GM12878 (cell line): ENCODE data around the gene RUNX3. TPM values are rescaled to one million over a fixed set of nuclear protein-coding genes. Genes with fewer than 3 reads are reported as not detected.

Experiments
- ATAC-seq: fragments of 200-7000 bp; cut with Tn5 transposase; 3 replicates; pipeline ENCODE4 v1.9.1; 2020; ENCODE audit warnings: mild to moderate bottlenecking, moderate library complexity
- BruUV-seq: library from RNA; stranded (reverse); fragments of 400-500 nt; replicated peaks from 2 replicates; lab custom pipeline; 2021; lab: Mats Ljungman, UMichigan
- CTCF ChIA-PET: fragments of 300-600 bp; sonication (Branson Sonifier 250); formaldehyde crosslinking; extraction: SDS; loops from one replicate; lab custom pipeline; 2021; ENCODE audit warnings: inconsistent platforms; lab: Yijun Ruan, JAX
- POLR2A ChIA-PET: fragments of 350-600 bp; formaldehyde crosslinking; extraction: SDS; loops from one replicate; lab custom pipeline; 2021; ENCODE audit warnings: inconsistent platforms; lab: Charles Lee
- RAD21 ChIA-PET: fragments of 300-600 bp; sonication (Branson Sonifier 250); formaldehyde crosslinking; loops from one replicate; lab custom pipeline; 2023; ENCODE audit warnings: antibody characterized with exemption; ENCODE audit not compliant: unreplicated experiment; lab: Charles Lee
- SMC1A ChIA-PET: fragments of 300-600 bp; sonication (Branson Sonifier 250); formaldehyde crosslinking; loops from one replicate; lab custom pipeline; 2023; ENCODE audit not compliant: unreplicated experiment, uncharacterized antibody; lab: Charles Lee
- DNase-seq: peaks from one replicate; pipeline ENCODE4 v3.0.0-alpha.2; 2011; ENCODE audit warnings: low read depth, low spot score
- FAIRE-seq: peaks from 3 replicates; lab custom pipeline; 2011; peaks lifted over from hg19 to GRCh38; lab: Jason Lieb, UNC
- H2AFZ ChIP-seq: 2 replicates; pipeline ENCODE4 v1.6.0; 2011; ENCODE audit warnings: low read depth, low read length, control low read depth; ENCODE audit not compliant: control insufficient read depth
- H3K27ac ChIP-seq: 2 replicates; pipeline ENCODE4 v1.5.1; 2011; ENCODE audit warnings: control low read depth; ENCODE audit not compliant: control insufficient read depth, insufficient read depth
- H3K27me3 ChIP-seq, 2 experiments: replicated peaks in 1 of 2; 2 replicates each; pipeline versions ENCODE4 v1.6.0 to v1.6.1; 2011; ENCODE audit warnings: low read length in 1 of 2; ENCODE audit not compliant: control insufficient read depth in 2 of 2, insufficient read depth in 2 of 2
- H3K36me3 ChIP-seq, 2 experiments: 2 replicates each; pipeline ENCODE4 v1.5.1; 2011; ENCODE audit warnings: low read length in 1 of 2; ENCODE audit not compliant: control insufficient read depth in 2 of 2, insufficient read depth in 2 of 2
- H3K4me1 ChIP-seq: 2 replicates; pipeline ENCODE4 v1.6.1; 2011; ENCODE audit warnings: mild to moderate bottlenecking, low read length, moderate library complexity, mixed read lengths; ENCODE audit not compliant: control insufficient read depth, insufficient read depth
- H3K4me2 ChIP-seq: 2 replicates; pipeline ENCODE4 v1.6.0; 2011; ENCODE audit warnings: control low read depth; ENCODE audit not compliant: control insufficient read depth, insufficient read depth
- H3K4me3 ChIP-seq: fragments of 200-600 bp; sonication (generic); 2 replicates; pipeline ENCODE4 v1.5.1; 2016
- H3K79me2 ChIP-seq: 2 replicates; pipeline ENCODE4 v1.6.0; 2011; ENCODE audit warnings: low read length; ENCODE audit not compliant: control insufficient read depth, insufficient read depth
- H3K9ac ChIP-seq: 2 replicates; pipeline ENCODE4 v1.8.0; 2011; ENCODE audit warnings: low read length, control low read depth, mixed read lengths; ENCODE audit not compliant: control insufficient read depth, insufficient read depth
- H3K9me3 ChIP-seq: replicated peaks from 3 replicates; pipeline ENCODE4 v1.5.1; 2011; ENCODE audit warnings: mild to moderate bottlenecking, low read length; ENCODE audit not compliant: control insufficient read depth, insufficient read depth
- H4K20me1 ChIP-seq: 2 replicates; pipeline ENCODE4 v1.6.0; 2011; ENCODE audit not compliant: control insufficient read depth, insufficient read depth
- BRCA1 ChIP-seq: IDR thresholded peaks from 2 replicates; pipeline ENCODE4 v1.6.1; 2011; ENCODE audit warnings: low read depth, low read length, improper control_type of control experiment
- CBX5 ChIP-seq: sonication (generic); IDR thresholded peaks from 2 replicates; pipeline ENCODE4 v1.6.1; 2016; ENCODE audit warnings: low read depth, moderate library complexity, mild to moderate bottlenecking, inconsistent platforms
- CHD1 ChIP-seq: IDR thresholded peaks from 2 replicates; pipeline ENCODE4 v1.6.1; 2012; ENCODE audit warnings: low read depth, low read length, improper control_type of control experiment
- CREB1 ChIP-seq: IDR thresholded peaks from 2 replicates; pipeline ENCODE4 v1.6.1; 2012; ENCODE audit warnings: low read depth, mild to moderate bottlenecking, inconsistent platforms
- NRF1 ChIP-seq: conservative IDR thresholded peaks from 2 replicates; pipeline ENCODE4 v1.6.1; 2011; ENCODE audit warnings: mild to moderate bottlenecking, low read depth, low read length, improper control_type of control experiment
- PML ChIP-seq: IDR thresholded peaks from 2 replicates; pipeline ENCODE4 v1.6.1; 2012; ENCODE audit warnings: low read length, inconsistent platforms
- POLR2A ChIP-seq: IDR thresholded peaks from 2 replicates; pipeline ENCODE4 v1.6.1; 2011; ENCODE audit warnings: low read depth, mild to moderate bottlenecking, low read length
- SUZ12 ChIP-seq: fragments of 200-600 bp; sonication (generic); IDR thresholded peaks from one replicate; pipeline ENCODE4 v1.6.1; 2018; ENCODE audit warnings: antibody characterized with exemption, mild to moderate bottlenecking; ENCODE audit not compliant: unreplicated experiment
- WGBS: methylation state at CpG from one replicate; pipeline ENCODE4 v1.1.6; 2016; ENCODE audit warnings: low lambda C conversion rate; ENCODE audit not compliant: insufficient replicate concordance, insufficient coverage; ENCODE audit errors: missing lambda C conversion rate; 5-methylcytosine and 5-hydroxymethylcytosine counted together
- in situ Hi-C: fragments of 300-500 bp; cut with MboI; formaldehyde crosslinking; loops from 9 replicates; pipeline ENCODE4 v1.14.3; 2018; ENCODE audit warnings: mixed read lengths
- intact Hi-C: fragments of 100-400 bp; cut with micrococcal nuclease; formaldehyde crosslinking; loops from one replicate; pipeline ENCODE4 v1.14.2; 2022; ENCODE audit not compliant: unreplicated experiment
- polyA plus RNA-seq, 11 experiments: library from polyadenylated mRNA; depleted of rRNA in 4 of 11; unstranded in 6 of 11; stranded (reverse) in 5 of 11; fragments of >200 nt; fragmentation: Nextera tagmentation in 4 of 11; fragmentation: Illumina TruSeq in 1 of 11; extraction: Ambion mirVana in 4 of 11; extraction: Trizol in 1 of 11; gene quantifications; 1 replicate in 1 of 11; 2 replicates in 10 of 11; pipeline versions ENCODE4 v1.2.1 to v1.2.3, GENCODE V29; 2011 to 2016; ENCODE audit warnings: inconsistent platforms in 2 of 11, missing spikeins in 2 of 11, low read depth in 1 of 11
- total RNA-seq, 4 experiments: library from RNA; depleted of rRNA in 3 of 4; stranded (reverse); fragments of >200 nt in 3 of 4; fragmentation: Illumina TruSeq in 1 of 4; extraction: Trizol in 1 of 4; gene quantifications; 2 replicates each; pipeline versions ENCODE4 v1.2.1 to v1.2.3, GENCODE V29; 2013 to 2021
- TF ChIP-seq, protein P1 (sequence below): fragments of 450-650 bp; formaldehyde crosslinking; IDR thresholded peaks from 2 replicates; pipeline ENCODE4 v1.4.0; 2020; ENCODE audit warnings: mild to moderate bottlenecking, moderate library complexity
- TF ChIP-seq, protein P2 (sequence below): IDR thresholded peaks from 2 replicates; pipeline ENCODE4 v1.6.1; 2012; ENCODE audit warnings: low read depth, low read length, improper control_type of control experiment
- TF ChIP-seq, protein P3 (sequence below): IDR thresholded peaks from 2 replicates; pipeline ENCODE4 v1.6.1; 2012; ENCODE audit warnings: mild to moderate bottlenecking, low read depth, low read length
- TF ChIP-seq, protein P4 (sequence below): fragments of 450-650 bp; IDR thresholded peaks from 2 replicates; pipeline ENCODE4 v1.6.1; 2016; ENCODE audit warnings: mild to moderate bottlenecking
- TF ChIP-seq, protein P5 (sequence below): IDR thresholded peaks from 2 replicates; pipeline ENCODE4 v1.6.1; 2011; ENCODE audit warnings: mild to moderate bottlenecking, low read depth, low read length, moderate library complexity; ENCODE audit not compliant: insufficient replicate concordance

The RUNX3 gene
- total and polyA plus RNA-seq, 10 of the 15 experiments (the other 5 are each of a cell fraction or from before 2014, with no cell fraction given), result 19.0 to 151 (median 31.4) TPM

DNA sequence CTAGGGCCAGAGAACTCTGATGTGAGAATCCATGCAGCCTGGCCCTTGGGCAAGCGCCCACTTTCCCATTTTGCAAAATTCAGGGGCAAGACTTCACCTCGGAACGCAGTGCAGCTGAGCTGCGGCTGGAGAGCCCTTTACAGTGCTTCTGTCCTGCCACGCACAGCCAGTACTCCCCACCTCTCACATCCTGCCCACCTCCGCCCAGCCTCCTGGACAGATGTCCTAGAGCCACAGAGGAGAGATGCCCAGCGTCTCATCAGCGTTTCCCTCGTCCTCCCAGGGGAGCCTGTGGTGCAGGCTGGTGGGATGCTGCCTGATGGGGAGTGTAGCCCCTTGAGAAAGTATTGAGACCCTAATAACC is 29.6 kb downstream of the RUNX3 start:
- no TSS peak for BruUV-seq
- H3K4me3 ChIP-seq, result no peak overlapping the region
- ChIA-PET POLR2A (interaction anchor here (0.6 to 1.4 kb wide), 12 partner anchors 18 to 283 kb away, joined by 3 to 7 read pairs (median 4); no protein-coding TSS in a partner anchor), CTCF (interaction anchor here (0.6 to 8.0 kb wide), 7 partner anchors 9 to 556 kb away, joined by 4 to 133 read pairs (median 4); partner anchors contain the start of gene SYF2), SMC1A (interaction anchor here (0.6 to 6.5 kb wide), 8 partner anchors 26 to 305 kb away, joined by 3 to 69 read pairs (median 4); no protein-coding TSS in a partner anchor), RAD21 (interaction anchor here (0.6 to 4.2 kb wide), 8 partner anchors 20 to 247 kb away, joined by 3 to 42 read pairs (median 5); partner anchors contain the start of gene RUNX3)
- FAIRE-seq, result no peak
- no peak overlapping the region for H3K4me2 ChIP-seq
- 11% methylated on average over 9 of the region's 9 CpGs for whole genome bisulfite sequencing
- peaks cover 12 to 46% of the 10 kb centered on the region in 2 experiments; a peak in 3 of 4 replicates for H3K36me3 ChIP-seq
- in situ Hi-C loops, result no loop called here
- DNase-seq, result no peak
- no peaks in the 10 kb centered on the region for H3K27me3 ChIP-seq
- no peak overlapping the region for H3K9ac ChIP-seq
- no peak overlapping the region for H2AFZ ChIP-seq
- H4K20me1 ChIP-seq, result 0 out of 2 replicates have a peak, but pooled peaks cover 7% of the 10 kb centered on the region
- no peak for ATAC-seq
- no peak overlapping the region for H3K27ac ChIP-seq
- H3K4me1 ChIP-seq, result peaks cover 7% of the 10 kb centered on the region
- intact Hi-C loops, result no loop called here
- H3K79me2 ChIP-seq, result no peaks in the 10 kb centered on the region
- H3K9me3 ChIP-seq, result no peaks in the 10 kb centered on the region
- no peak for TF ChIP-seq SUZ12
- no peak for TF ChIP-seq CHD1
- TF ChIP-seq, protein P1, sequence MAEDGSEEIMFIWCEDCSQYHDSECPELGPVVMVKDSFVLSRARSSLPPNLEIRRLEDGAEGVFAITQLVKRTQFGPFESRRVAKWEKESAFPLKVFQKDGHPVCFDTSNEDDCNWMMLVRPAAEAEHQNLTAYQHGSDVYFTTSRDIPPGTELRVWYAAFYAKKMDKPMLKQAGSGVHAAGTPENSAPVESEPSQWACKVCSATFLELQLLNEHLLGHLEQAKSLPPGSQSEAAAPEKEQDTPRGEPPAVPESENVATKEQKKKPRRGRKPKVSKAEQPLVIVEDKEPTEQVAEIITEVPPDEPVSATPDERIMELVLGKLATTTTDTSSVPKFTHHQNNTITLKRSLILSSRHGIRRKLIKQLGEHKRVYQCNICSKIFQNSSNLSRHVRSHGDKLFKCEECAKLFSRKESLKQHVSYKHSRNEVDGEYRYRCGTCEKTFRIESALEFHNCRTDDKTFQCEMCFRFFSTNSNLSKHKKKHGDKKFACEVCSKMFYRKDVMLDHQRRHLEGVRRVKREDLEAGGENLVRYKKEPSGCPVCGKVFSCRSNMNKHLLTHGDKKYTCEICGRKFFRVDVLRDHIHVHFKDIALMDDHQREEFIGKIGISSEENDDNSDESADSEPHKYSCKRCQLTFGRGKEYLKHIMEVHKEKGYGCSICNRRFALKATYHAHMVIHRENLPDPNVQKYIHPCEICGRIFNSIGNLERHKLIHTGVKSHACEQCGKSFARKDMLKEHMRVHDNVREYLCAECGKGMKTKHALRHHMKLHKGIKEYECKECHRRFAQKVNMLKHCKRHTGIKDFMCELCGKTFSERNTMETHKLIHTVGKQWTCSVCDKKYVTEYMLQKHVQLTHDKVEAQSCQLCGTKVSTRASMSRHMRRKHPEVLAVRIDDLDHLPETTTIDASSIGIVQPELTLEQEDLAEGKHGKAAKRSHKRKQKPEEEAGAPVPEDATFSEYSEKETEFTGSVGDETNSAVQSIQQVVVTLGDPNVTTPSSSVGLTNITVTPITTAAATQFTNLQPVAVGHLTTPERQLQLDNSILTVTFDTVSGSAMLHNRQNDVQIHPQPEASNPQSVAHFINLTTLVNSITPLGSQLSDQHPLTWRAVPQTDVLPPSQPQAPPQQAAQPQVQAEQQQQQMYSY (CRISPR knock-in tag), result 0 out of 2 replicates have a peak, but pooled peaks have one; percentile 55
- TF ChIP-seq NRF1, result no peak
- TF ChIP-seq PML, result no peak; the same call in 1 of the 2 replicates
- TF ChIP-seq, protein P2, sequence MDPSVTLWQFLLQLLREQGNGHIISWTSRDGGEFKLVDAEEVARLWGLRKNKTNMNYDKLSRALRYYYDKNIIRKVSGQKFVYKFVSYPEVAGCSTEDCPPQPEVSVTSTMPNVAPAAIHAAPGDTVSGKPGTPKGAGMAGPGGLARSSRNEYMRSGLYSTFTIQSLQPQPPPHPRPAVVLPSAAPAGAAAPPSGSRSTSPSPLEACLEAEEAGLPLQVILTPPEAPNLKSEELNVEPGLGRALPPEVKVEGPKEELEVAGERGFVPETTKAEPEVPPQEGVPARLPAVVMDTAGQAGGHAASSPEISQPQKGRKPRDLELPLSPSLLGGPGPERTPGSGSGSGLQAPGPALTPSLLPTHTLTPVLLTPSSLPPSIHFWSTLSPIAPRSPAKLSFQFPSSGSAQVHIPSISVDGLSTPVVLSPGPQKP, result no peak
- TF ChIP-seq CBX5, result no peak
- TF ChIP-seq, protein P3, sequence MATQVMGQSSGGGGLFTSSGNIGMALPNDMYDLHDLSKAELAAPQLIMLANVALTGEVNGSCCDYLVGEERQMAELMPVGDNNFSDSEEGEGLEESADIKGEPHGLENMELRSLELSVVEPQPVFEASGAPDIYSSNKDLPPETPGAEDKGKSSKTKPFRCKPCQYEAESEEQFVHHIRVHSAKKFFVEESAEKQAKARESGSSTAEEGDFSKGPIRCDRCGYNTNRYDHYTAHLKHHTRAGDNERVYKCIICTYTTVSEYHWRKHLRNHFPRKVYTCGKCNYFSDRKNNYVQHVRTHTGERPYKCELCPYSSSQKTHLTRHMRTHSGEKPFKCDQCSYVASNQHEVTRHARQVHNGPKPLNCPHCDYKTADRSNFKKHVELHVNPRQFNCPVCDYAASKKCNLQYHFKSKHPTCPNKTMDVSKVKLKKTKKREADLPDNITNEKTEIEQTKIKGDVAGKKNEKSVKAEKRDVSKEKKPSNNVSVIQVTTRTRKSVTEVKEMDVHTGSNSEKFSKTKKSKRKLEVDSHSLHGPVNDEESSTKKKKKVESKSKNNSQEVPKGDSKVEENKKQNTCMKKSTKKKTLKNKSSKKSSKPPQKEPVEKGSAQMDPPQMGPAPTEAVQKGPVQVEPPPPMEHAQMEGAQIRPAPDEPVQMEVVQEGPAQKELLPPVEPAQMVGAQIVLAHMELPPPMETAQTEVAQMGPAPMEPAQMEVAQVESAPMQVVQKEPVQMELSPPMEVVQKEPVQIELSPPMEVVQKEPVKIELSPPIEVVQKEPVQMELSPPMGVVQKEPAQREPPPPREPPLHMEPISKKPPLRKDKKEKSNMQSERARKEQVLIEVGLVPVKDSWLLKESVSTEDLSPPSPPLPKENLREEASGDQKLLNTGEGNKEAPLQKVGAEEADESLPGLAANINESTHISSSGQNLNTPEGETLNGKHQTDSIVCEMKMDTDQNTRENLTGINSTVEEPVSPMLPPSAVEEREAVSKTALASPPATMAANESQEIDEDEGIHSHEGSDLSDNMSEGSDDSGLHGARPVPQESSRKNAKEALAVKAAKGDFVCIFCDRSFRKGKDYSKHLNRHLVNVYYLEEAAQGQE, result no peak
- TF ChIP-seq, protein P4, sequence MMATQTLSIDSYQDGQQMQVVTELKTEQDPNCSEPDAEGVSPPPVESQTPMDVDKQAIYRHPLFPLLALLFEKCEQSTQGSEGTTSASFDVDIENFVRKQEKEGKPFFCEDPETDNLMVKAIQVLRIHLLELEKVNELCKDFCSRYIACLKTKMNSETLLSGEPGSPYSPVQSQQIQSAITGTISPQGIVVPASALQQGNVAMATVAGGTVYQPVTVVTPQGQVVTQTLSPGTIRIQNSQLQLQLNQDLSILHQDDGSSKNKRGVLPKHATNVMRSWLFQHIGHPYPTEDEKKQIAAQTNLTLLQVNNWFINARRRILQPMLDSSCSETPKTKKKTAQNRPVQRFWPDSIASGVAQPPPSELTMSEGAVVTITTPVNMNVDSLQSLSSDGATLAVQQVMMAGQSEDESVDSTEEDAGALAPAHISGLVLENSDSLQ, result no peak
- TF ChIP-seq POLR2A, result peak; percentile 75
- TF ChIP-seq, protein P5, sequence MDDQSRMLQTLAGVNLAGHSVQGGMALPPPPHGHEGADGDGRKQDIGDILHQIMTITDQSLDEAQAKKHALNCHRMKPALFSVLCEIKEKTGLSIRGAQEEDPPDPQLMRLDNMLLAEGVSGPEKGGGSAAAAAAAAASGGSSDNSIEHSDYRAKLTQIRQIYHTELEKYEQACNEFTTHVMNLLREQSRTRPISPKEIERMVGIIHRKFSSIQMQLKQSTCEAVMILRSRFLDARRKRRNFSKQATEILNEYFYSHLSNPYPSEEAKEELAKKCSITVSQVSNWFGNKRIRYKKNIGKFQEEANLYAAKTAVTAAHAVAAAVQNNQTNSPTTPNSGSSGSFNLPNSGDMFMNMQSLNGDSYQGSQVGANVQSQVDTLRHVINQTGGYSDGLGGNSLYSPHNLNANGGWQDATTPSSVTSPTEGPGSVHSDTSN, result peak; percentile 6
- TF ChIP-seq CREB1, result 0 out of 2 replicates have a peak, but pooled peaks have one; percentile 10
- TF ChIP-seq BRCA1, result no peak
